T follicular helper cell (primary cell): ENCODE data around the gene RUNX2.

Experiments used
- DNase-seq: peaks from one replicate; pipeline ENCODE4 v3.0.0-alpha.2; 2020; ENCODE audit warnings: low read depth

RUNX2 gene

GRCh38 chr6:45677381-45678284 lies 349.5 kb downstream of the RUNX2 start:
- no peak for DNase-seq

DNA sequence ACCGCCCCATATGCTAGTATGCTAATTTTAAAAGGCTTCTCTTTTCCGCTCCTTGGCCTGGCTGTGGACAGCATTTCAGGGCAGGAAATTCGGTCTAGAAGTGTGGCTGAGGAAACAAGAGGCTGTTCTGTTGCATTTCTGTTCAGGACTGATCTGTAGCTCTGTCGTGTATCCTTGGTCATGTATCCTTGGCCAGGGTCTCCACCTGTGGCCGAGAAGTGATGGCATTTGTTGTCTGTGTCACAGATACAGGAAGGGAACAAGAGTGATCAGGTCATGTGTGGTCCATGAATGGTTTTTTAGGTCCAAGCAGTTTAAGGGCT lies 350.1 kb downstream of the RUNX2 start:
- DNase-seq = no peak

- DNase-seq = no peak
Observed at GRCh38 chr6:45679163-45679562, 351.0 kb downstream of the RUNX2 start.

DNA sequence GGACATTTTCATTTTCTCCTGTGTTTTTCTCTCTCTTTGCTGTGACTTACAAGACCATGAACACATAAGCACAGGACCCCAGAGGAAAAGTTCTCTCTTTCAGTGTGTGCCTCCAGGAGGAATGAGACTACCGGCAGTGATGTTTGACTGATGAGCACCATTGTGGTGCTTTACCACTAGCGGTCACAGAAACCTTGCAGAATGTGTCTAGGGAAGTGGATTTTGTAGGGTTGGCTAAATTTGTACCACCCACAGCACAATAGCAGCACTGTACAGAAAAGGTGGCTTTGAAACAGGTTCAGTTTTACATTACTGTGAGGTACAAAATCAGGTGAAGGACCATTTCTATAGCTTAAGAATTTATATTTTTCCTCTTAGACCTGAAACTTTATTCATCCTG lies 351.5 kb downstream of the RUNX2 start:
- DNase-seq = no peak

GRCh38 chr6:45681860-45682511 lies 353.9 kb downstream of the RUNX2 start:
- DNase-seq = peak; percentile 8

DNA sequence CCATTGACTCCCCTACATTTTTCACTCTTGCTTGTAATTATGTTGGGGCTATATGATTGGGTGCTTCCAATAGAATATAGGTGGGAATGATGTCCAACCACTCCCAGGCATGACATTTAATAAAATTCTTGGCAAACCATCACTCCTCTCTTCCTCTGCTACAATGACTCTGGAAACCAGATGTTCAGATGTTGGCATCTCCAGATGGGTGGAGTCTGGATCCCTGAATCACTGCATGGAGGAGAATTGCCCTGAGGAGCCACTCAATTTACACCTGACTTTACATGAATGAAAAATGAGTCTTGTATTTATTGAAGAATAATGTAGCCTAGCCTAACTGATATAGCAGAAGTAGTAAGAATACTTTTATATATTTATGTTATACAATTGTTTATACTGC lies 356.3 kb downstream of the RUNX2 start:
- DNase-seq = no peak

GRCh38 chr6:45685076-45685475 lies 356.9 kb downstream of the RUNX2 start:
- no peak for DNase-seq

- DNase-seq = no peak
Observed at GRCh38 chr6:45686841-45687569, 358.9 kb downstream of the RUNX2 start.

GRCh38 chr6:45687570-45687969 lies 359.4 kb downstream of the RUNX2 start:
- no peak for DNase-seq

DNA sequence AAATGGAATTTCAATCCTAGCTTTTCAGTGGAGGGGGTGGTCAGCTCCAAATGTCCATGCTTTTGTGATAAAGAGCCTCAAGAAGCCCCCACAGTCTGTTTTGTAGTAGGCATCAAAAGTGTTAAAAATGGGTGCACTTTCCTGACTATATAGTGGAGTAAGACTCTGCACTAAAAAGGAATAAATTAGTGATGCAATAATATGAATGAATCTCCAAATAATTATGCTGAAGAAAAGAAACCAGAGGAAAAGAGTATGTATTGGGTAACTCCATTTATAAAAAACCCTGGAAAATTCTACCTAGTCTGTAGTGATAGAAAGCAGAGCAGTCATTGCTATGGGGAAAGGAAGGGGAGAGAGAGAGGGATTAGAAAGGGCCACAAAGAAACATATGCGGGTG lies 360.1 kb downstream of the RUNX2 start:
- DNase-seq = no peak

DNA sequence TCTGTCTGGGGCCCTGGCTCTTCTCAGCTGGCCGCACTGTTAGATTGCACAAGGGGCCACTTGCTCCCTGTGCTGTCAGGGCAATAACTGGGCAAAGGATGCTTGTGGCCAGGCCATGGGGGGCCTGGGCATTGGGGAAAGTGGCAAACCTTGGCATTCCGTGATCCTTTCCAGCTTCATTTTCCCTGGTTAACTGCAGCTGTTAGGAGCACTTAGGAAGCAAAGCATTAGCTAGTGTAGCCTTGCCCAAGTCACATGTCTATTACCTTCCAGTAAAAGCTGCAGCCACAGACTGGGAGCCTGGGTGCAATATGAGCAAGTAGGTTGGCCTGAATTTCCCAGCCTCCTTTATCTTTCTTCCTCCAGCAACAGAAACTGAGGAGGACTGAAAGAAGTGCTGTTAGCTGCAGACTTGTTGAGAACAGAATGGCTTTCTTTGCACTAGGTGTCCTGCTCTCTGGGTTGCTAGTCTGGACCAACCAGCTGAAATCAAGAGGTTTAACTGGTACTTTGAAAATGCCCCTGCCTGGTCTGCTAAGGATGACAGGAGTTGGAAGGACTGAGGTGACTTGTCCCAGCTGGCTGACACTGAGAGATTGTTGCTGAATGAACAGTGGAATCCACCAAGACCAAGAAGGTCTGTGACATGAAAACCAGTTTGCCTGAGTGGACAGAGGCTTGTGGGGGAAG lies 361.9 kb downstream of the RUNX2 start:
- no peak for DNase-seq

GRCh38 chr6:45690846-45691245 lies 362.7 kb downstream of the RUNX2 start:
- no peak for DNase-seq

DNA sequence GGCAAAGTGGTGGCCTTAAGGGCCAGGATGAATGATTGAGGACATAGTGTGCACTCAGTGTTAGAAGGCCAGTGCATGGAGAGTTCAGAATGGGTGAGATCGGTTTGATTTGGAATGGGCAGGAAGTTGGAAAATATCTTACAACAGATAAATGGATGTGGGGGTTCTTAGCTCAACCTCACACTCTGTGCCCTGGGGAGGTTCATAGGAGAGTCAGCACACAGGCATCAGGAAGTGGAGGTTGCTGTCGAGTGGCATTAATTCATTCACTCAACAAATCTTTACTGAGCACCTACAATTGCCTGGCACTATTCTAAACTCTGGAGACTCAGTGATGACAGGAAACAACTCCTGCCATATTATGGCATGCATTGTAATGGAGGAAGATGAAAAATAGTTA lies 363.3 kb downstream of the RUNX2 start:
- DNase-seq = no peak

GRCh38 chr6:45692021-45692420 lies 363.9 kb downstream of the RUNX2 start:
- DNase-seq = no peak

DNA sequence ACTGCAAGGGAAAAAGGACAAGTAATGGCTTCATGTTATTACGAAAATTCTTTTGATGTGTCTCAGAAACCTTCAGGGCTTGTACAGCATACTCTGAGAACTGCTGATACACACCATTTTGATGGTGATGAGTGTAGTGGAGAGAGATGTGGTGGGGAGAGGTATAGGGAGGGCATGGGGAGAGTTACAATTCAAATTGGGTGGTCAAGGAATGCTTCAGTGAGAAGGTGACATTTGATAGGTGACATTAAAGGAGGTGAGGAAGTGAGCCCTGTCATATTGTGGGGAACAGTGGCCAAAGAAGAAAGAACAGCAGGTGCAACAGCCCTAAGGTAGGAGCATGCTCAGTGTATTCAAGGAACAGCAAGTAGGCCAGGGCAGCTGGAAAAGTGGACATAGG lies 368.6 kb downstream of the RUNX2 start:
- no peak for DNase-seq

- DNase-seq = no peak
Observed at GRCh38 chr6:45697605-45698004, 369.5 kb downstream of the RUNX2 start.

GRCh38 chr6:45698046-45698445 lies 369.9 kb downstream of the RUNX2 start:
- no peak for DNase-seq

- DNase-seq = no peak
Observed at GRCh38 chr6:45699663-45700062, 371.5 kb downstream of the RUNX2 start.

- DNase-seq = no peak
Observed at GRCh38 chr6:45702849-45703739, 375.0 kb downstream of the RUNX2 start.

- no peak for DNase-seq
Observed at GRCh38 chr6:45704056-45704800, 376.1 kb downstream of the RUNX2 start.
